Measurements from ENCODE around the gene C1orf74.

GRCh38 chr1:209774592-209774991 lies 9.8 kb downstream of the C1orf74 start:
- no peak for TF ChIP-seq POLR2A (IDR thresholded peaks at IDR 0.05; ENCODE audit: low read depth, low read length)
- TF ChIP-seq FOS (IDR thresholded peaks at IDR 0.05; ENCODE audit: borderline replicate concordance, insufficient read depth, low read length) = no peak
- no peak for TF ChIP-seq CTCF (IDR thresholded peaks at IDR 0.05; ENCODE audit: extremely low read depth in 1 of 2, insufficient read depth in 1 of 2, low read depth in 1 of 2, low read length in 2 of 2)
- no peak for TF ChIP-seq MYC (IDR thresholded peaks at IDR 0.05; ENCODE audit: low read depth, low read length)
- TF ChIP-seq JUN (IDR thresholded peaks at IDR 0.05; ENCODE audit: borderline replicate concordance, insufficient read depth, insufficient read length, low read depth) = no peak
- no peak for TF ChIP-seq POLR2AphosphoS5 (IDR thresholded peaks at IDR 0.05; ENCODE audit: insufficient read depth, low read depth, low read length)
- no peak for TF ChIP-seq EZH2 (IDR thresholded peaks at IDR 0.05; ENCODE audit: borderline replicate concordance, low read depth, low read length, severe bottlenecking)
